Vagina (tissue), 2 donors: ENCODE results near the gene PICALM.

Source experiments
- CTCF ChIP-seq, 3 experiments: fragments of 450-650 bp in 2 of 3; fragments of 200-600 bp in 1 of 3; sonication (generic) in 1 of 3; IDR thresholded peaks; one replicate each; pipeline ENCODE4 v1.5.1; 2017 to 2019; ENCODE audit warnings: antibody characterized with exemption in 3 of 3, mild to moderate bottlenecking in 2 of 3, moderate library complexity in 2 of 3
- POLR2A ChIP-seq, 2 donors: fragments of 450-650 bp; IDR thresholded peaks; one replicate each; pipeline ENCODE4 v1.6.1; 2017; ENCODE audit warnings: antibody characterized with exemption in 2 of 2, mild to moderate bottlenecking in 2 of 2, moderate library complexity in 2 of 2

- TF ChIP-seq CTCF (IDR thresholded peaks at IDR 0.05) = no peak
- no peak for TF ChIP-seq POLR2A (IDR thresholded peaks at IDR 0.05)
Measured at GRCh38 chr11:86035164-86035563, 33.7 kb downstream of the PICALM start.
